Lower lobe of right lung (tissue), 2 donors: Measurements from ENCODE around the gene KCNN4. TPM values are rescaled to one million over a fixed set of nuclear protein-coding genes. Genes with fewer than 3 reads are reported as not detected.
A peak's percentile ranks its signal among the peaks of the same experiment; 100 is the strongest.
"Not testable (repeated sequence)": the region's sequence is repeated elsewhere in the genome, so short reads cannot be mapped to it uniquely, and the experiment has no call there.

Source experiments
- ATAC-seq, 2 donors: fragments of 200-7000 bp; cut with Tn5 transposase; one replicate each; pipeline ENCODE4 v1.9.1; 2020 to 2022; ENCODE audit warnings: mild to moderate bottlenecking in 2 of 2, moderate library complexity in 2 of 2
- DNase-seq: peaks from one replicate; pipeline ENCODE4 v3.0.0-alpha.2; 2020
- H3K27ac ChIP-seq: fragments of 200-600 bp; one replicate; pipeline ENCODE4 v1.8.0; 2022
- H3K27me3 ChIP-seq: fragments of 200-600 bp; one replicate; pipeline ENCODE4 v1.8.0; 2022; ENCODE audit warnings: low read depth
- H3K36me3 ChIP-seq: fragments of 200-600 bp; one replicate; pipeline ENCODE4 v1.8.0; 2022; ENCODE audit warnings: mild to moderate bottlenecking
- H3K4me1 ChIP-seq: fragments of 200-600 bp; one replicate; pipeline ENCODE4 v1.8.0; 2022
- H3K4me3 ChIP-seq: fragments of 200-600 bp; one replicate; pipeline ENCODE4 v1.8.0; 2022; ENCODE audit warnings: mild to moderate bottlenecking
- H3K9me3 ChIP-seq: fragments of 200-600 bp; one replicate; pipeline ENCODE4 v1.8.0; 2022
- intact Hi-C: fragments of 100-400 bp; cut with DNase I; formaldehyde crosslinking; loops from one replicate; pipeline ENCODE4 v1.11.0; 2022
- total RNA-seq: library from RNA; stranded (reverse); fragmentation: NEBNext Ultra II Directional; extraction: Animal tissue kit (Norgen Biotek cat#: 25700); gene quantifications from one replicate; pipeline ENCODE4 v1.2.1, GENCODE V29; 2021
- TF ChIP-seq, protein P1 (sequence below): fragments of 200-600 bp; IDR thresholded peaks from one replicate; pipeline ENCODE4 v1.8.0; 2022; ENCODE audit warnings: antibody characterized with exemption, mild to moderate bottlenecking
- donor health status: DM: no; HTN: yes; CAD: no; lungs with severe emphysema.

KCNN4 gene
- total RNA-seq, 1 donor from 2014 or later = 3.6 TPM

DNA sequence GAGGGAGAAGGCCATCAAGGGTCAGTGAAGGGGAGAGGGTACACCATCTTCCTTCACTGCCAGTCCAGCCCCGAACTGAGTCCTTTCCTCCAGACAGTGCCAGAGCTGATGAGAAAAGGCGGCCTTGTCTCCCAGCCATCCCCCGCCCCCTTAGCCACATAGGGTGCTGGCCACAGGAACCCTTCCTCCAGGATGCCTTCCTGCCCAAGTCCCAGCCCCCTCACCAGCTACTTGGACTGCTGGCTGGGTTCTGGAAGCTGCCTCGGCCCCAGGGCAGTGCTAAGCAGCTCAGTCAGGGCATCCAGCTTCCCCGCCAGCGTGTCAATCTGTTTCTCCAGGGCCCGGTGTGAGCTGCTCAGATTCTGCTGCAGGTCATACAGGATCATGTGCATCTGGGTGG, 13.5 kb downstream of the KCNN4 start:
- TF ChIP-seq, protein P1, sequence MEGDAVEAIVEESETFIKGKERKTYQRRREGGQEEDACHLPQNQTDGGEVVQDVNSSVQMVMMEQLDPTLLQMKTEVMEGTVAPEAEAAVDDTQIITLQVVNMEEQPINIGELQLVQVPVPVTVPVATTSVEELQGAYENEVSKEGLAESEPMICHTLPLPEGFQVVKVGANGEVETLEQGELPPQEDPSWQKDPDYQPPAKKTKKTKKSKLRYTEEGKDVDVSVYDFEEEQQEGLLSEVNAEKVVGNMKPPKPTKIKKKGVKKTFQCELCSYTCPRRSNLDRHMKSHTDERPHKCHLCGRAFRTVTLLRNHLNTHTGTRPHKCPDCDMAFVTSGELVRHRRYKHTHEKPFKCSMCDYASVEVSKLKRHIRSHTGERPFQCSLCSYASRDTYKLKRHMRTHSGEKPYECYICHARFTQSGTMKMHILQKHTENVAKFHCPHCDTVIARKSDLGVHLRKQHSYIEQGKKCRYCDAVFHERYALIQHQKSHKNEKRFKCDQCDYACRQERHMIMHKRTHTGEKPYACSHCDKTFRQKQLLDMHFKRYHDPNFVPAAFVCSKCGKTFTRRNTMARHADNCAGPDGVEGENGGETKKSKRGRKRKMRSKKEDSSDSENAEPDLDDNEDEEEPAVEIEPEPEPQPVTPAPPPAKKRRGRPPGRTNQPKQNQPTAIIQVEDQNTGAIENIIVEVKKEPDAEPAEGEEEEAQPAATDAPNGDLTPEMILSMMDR = no peak
- Histone ChIP-seq H3K36me3 (no peaks in the 10 kb centered on the region), H3K4me1 (peaks cover 36% of the 10 kb centered on the region), H3K27ac (no peak overlapping the region), H3K27me3 (no peaks in the 10 kb centered on the region), H3K4me3 (no peak overlapping the region), H3K9me3 (no peaks in the 10 kb centered on the region)
- intact Hi-C loops = no loop called here
- DNase-seq (no peak), ATAC-seq (no peak)

DNA sequence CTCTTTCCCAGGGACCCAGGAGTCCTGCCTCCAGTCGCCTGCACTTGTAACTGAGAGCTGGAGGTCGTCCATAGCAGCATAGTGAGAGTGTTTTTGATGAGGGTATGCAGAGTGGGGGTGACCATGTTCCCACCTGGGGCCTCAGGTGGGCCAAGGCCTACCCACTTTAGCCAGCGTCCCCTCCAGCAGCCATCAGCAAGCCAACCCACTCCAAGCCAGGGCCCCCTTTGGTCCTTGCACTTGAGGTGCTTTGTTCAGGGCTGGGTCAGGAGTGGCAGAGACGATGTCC, 14.1 kb downstream of the KCNN4 start:
- TF ChIP-seq, protein P1 = no peak
- H3K27me3 ChIP-seq = no peaks in the 10 kb centered on the region
- ATAC-seq (no peak), DNase-seq (no peak)
- H3K9me3 ChIP-seq = no peaks in the 10 kb centered on the region
- H3K4me3 ChIP-seq = no peak overlapping the region
- H3K27ac ChIP-seq = no peak overlapping the region
- peaks cover 36% of the 10 kb centered on the region for H3K4me1 ChIP-seq
- intact Hi-C loops = no loop called here
- no peaks in the 10 kb centered on the region for H3K36me3 ChIP-seq

DNA sequence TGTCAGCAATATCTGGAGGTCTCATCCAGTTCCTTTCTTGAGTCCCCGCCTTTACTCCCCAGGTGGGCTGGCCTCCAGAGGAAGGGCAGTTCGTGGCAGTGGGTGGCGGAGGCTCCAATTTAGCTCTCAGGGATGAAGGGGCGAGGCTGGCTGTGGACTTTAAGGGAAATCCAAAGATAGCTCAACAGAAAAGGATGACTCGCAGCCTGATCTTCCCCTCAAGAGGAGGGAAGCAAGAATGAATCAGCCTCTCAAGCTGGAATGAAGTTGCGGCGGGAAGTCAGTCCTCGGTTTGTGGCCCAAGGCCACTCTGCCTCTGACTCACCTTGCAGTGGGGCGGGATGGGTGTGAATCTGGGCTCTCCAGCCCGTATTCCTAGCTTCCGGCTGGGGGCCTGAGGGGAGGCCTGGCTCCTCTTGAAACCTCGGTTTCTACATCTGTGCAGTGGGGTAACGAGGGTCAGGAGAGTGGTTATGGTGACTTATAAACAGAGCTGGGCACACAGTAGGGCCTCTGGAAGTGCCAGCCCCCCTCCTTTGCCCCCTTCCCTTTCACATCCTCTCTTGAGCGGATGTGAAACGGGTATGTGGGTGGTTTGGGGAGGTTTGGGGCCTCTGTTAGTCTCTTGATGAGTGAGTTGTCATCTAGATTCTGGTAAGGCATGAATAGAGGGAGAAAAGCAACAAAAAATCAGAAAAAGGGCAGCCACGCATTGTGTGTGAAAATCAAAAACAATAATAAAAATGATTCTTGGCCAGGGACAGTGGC, 15.5 kb downstream of the KCNN4 start:
- DNase-seq (no peak), ATAC-seq (peak; percentile 62 to 66)
- Histone ChIP-seq H3K9me3 (no peaks in the 10 kb centered on the region), H3K4me1 (peaks cover 36% of the 10 kb centered on the region), H3K4me3 (no peak overlapping the region), H3K27me3 (no peaks in the 10 kb centered on the region), H3K36me3 (no peaks in the 10 kb centered on the region), H3K27ac (peak overlapping the region; percentile 58)
- intact Hi-C loops = no loop called here
- TF ChIP-seq, protein P1 = no peak

DNA sequence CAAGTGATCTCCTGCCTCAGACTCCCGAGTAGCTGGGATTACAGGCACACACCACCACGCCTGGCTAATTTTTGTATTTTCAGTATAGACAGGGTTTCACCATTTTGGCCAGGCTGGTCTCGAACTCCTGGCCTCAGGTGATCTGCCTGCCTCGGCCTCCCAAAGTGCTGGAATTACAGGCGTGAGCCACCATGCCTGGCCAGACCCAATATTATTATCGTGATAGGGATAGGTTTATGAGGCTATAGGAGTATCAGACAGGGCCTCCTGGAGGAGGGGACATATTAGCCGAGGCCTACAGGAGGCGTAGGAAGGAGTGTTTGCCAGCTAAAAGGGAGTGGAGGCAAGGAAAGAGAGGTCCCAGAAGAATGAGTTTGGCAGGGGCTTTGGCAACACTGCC, 16.1 kb downstream of the KCNN4 start:
- H3K4me3 ChIP-seq, H3K36me3 ChIP-seq, H3K27me3 ChIP-seq, ATAC-seq, H3K9me3 ChIP-seq, intact Hi-C loops, DNase-seq: not testable (repeated sequence)
- peak overlapping the region; percentile 58 for H3K27ac ChIP-seq
- peaks cover 36% of the 10 kb centered on the region for H3K4me1 ChIP-seq

DNA sequence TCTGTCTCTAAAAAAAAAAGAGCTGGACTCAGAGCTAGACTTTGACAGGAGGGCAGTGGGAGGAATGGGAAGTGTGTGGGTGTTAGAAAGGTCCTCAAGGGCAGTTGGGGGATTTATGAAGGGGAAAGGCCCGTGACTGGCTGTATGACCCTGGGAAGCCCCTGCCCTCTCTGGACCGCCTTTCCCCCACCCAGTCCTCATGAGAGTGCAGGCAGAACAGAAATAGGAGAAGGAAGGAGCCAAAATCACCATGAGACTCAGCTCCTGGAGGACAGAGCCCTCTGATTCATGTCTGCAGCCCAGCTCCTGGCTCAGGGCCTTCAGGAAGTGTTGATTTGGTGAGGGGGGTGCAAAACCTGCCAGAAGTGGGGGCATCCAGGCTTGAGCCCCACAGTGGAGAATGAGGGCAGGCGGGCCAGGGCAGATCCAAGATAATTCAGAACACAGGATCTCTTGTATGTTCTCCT, 17.3 kb downstream of the KCNN4 start:
- TF ChIP-seq, protein P1 = no peak
- Histone ChIP-seq H3K9me3 (no peaks in the 10 kb centered on the region), H3K27ac (no peak overlapping the region), H3K4me3 (no peak overlapping the region), H3K36me3 (no peaks in the 10 kb centered on the region), H3K27me3 (no peaks in the 10 kb centered on the region), H3K4me1 (peaks cover 40% of the 10 kb centered on the region)
- intact Hi-C loops = no loop called here
- DNase-seq (no peak), ATAC-seq (no peak)

DNA sequence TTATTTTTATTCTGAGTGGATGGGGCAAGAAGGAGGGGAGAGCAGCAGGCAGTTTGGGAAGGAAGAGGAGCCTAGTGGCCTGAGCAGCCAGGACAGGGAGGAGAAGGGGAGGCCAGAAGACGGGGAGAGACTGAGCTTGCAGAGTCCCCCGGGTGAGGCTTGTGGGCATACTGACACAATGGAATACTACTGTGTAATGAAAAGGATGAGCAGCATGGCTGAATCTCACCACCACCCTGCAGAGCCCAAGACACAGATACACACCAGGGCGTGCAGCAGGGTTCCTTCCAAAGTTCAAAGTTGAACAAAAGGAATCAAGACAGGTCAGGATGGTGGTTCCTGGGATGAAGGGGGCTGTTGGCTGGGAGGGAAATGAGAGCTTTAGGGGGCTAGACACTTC, 18.0 kb downstream of the KCNN4 start:
- Histone ChIP-seq H3K4me1 (peaks cover 40% of the 10 kb centered on the region), H3K4me3 (no peak overlapping the region), H3K9me3 (no peaks in the 10 kb centered on the region), H3K36me3 (no peaks in the 10 kb centered on the region), H3K27me3 (no peaks in the 10 kb centered on the region), H3K27ac (no peak overlapping the region)
- DNase-seq (no peak), ATAC-seq (no peak)
- TF ChIP-seq, protein P1 = no peak
- intact Hi-C loops = no loop called here
